ENCODE data around the gene TEKT2. TPM values are rescaled to one million over a fixed set of nuclear protein-coding genes. Genes with fewer than 3 reads are reported as not detected.

The TEKT2 gene
- polyA plus RNA-seq, 1 donor: 1.7 TPM

- Histone ChIP-seq H3K27me3 (ENCODE audit: control insufficient read depth, insufficient read depth, low read length) (peaks cover 3% of the 10 kb centered on the region), H3K4me3 (ENCODE audit: low read length) (no peak overlapping the region), H3K27ac (ENCODE audit: low read length) (no peak overlapping the region), H3K4me1 (ENCODE audit: control insufficient read depth, insufficient read depth, low read length) (peaks cover 16% of the 10 kb centered on the region), H3K36me3 (ENCODE audit: control insufficient read depth, insufficient read depth, low read length) (peaks cover 17% of the 10 kb centered on the region), H3K9me3 (ENCODE audit: control insufficient read depth, low read depth, low read length) (peaks cover 4% of the 10 kb centered on the region)
- no peak for DNase-seq
- whole genome bisulfite sequencing (ENCODE audit: insufficient coverage, low lambda C conversion rate): no CpG with 5 or more reads among the region's 31 CpGs
Observed at GRCh38 chr1:36087233-36088123, 3.6 kb downstream of the TEKT2 start.

GRCh38 chr1:36088265-36088576 lies 4.3 kb downstream of the TEKT2 start:
- H3K27me3 ChIP-seq (ENCODE audit: control insufficient read depth, insufficient read depth, low read length): peaks cover 3% of the 10 kb centered on the region
- peaks cover 4% of the 10 kb centered on the region for H3K9me3 ChIP-seq (ENCODE audit: control insufficient read depth, low read depth, low read length)
- no peak for DNase-seq
- no peak overlapping the region for H3K27ac ChIP-seq (ENCODE audit: low read length)
- no CpG with 5 or more reads among the region's 8 CpGs for WGBS (ENCODE audit: insufficient coverage, low lambda C conversion rate)
- peaks cover 16% of the 10 kb centered on the region for H3K4me1 ChIP-seq (ENCODE audit: control insufficient read depth, insufficient read depth, low read length)
- H3K36me3 ChIP-seq (ENCODE audit: control insufficient read depth, insufficient read depth, low read length): peaks cover 25% of the 10 kb centered on the region
- peak overlapping the region; percentile 81 for H3K4me3 ChIP-seq (ENCODE audit: low read length)

GRCh38 chr1:36088577-36089392 lies 4.9 kb downstream of the TEKT2 start, which contains the start of gene ADPRS:
TSS of gene ADPRS (plus strand) at chr1:36088892. CDS start at chr1:36088905, 13 bp downstream.
- Histone ChIP-seq H3K9me3 (ENCODE audit: control insufficient read depth, low read depth, low read length) (peaks cover 4% of the 10 kb centered on the region), H3K27me3 (ENCODE audit: control insufficient read depth, insufficient read depth, low read length) (no peaks in the 10 kb centered on the region), H3K27ac (ENCODE audit: low read length) (peak within 1 kb of the TSS; percentile 97), H3K4me1 (ENCODE audit: control insufficient read depth, insufficient read depth, low read length) (peaks cover 16% of the 10 kb centered on the region), H3K4me3 (ENCODE audit: low read length) (peak within 1 kb of the TSS; percentile 81), H3K36me3 (ENCODE audit: control insufficient read depth, insufficient read depth, low read length) (peaks cover 30% of the 10 kb centered on the region)
- whole genome bisulfite sequencing (ENCODE audit: insufficient coverage, low lambda C conversion rate): no CpG with 5 or more reads among the region's 84 CpGs
- peak; percentile 91 to 93 for DNase-seq

- Histone ChIP-seq H3K27me3 (ENCODE audit: control insufficient read depth, insufficient read depth, low read length) (no peaks in the 10 kb centered on the region), H3K27ac (ENCODE audit: low read length) (peak overlapping the region; percentile 97), H3K4me3 (ENCODE audit: low read length) (peak overlapping the region; percentile 81), H3K9me3 (ENCODE audit: control insufficient read depth, low read depth, low read length) (peaks cover 4% of the 10 kb centered on the region), H3K36me3 (ENCODE audit: control insufficient read depth, insufficient read depth, low read length) (peaks cover 38% of the 10 kb centered on the region), H3K4me1 (ENCODE audit: control insufficient read depth, insufficient read depth, low read length) (peaks cover 16% of the 10 kb centered on the region)
- DNase-seq: peak; percentile 36 to 81
- WGBS (ENCODE audit: insufficient coverage, low lambda C conversion rate): 33% methylated on average over 1 of the region's 32 CpGs
Observed at GRCh38 chr1:36089393-36090121, 5.7 kb downstream of the TEKT2 start.

- no CpG with 5 or more reads among the region's 4 CpGs for whole genome bisulfite sequencing (ENCODE audit: insufficient coverage, low lambda C conversion rate)
- peaks cover 13% of the 10 kb centered on the region for H3K4me1 ChIP-seq (ENCODE audit: control insufficient read depth, insufficient read depth, low read length)
- H3K9me3 ChIP-seq (ENCODE audit: control insufficient read depth, low read depth, low read length): peaks cover 4% of the 10 kb centered on the region
- H3K27ac ChIP-seq (ENCODE audit: low read length): no peak overlapping the region
- no peaks in the 10 kb centered on the region for H3K27me3 ChIP-seq (ENCODE audit: control insufficient read depth, insufficient read depth, low read length)
- DNase-seq: no peak
- H3K36me3 ChIP-seq (ENCODE audit: control insufficient read depth, insufficient read depth, low read length): peaks cover 51% of the 10 kb centered on the region
- H3K4me3 ChIP-seq (ENCODE audit: low read length): no peak overlapping the region
Observed at GRCh38 chr1:36091141-36091540, 7.2 kb downstream of the TEKT2 start.

GRCh38 chr1:36091698-36092097 lies 7.8 kb downstream of the TEKT2 start:
- Histone ChIP-seq H3K9me3 (ENCODE audit: control insufficient read depth, low read depth, low read length) (peaks cover 4% of the 10 kb centered on the region), H3K4me3 (ENCODE audit: low read length) (no peak overlapping the region), H3K36me3 (ENCODE audit: control insufficient read depth, insufficient read depth, low read length) (peaks cover 55% of the 10 kb centered on the region), H3K4me1 (ENCODE audit: control insufficient read depth, insufficient read depth, low read length) (peaks cover 13% of the 10 kb centered on the region), H3K27me3 (ENCODE audit: control insufficient read depth, insufficient read depth, low read length) (no peaks in the 10 kb centered on the region), H3K27ac (ENCODE audit: low read length) (no peak overlapping the region)
- no CpG with 5 or more reads among the region's 13 CpGs for WGBS (ENCODE audit: insufficient coverage, low lambda C conversion rate)
- DNase-seq: no peak

- whole genome bisulfite sequencing (ENCODE audit: insufficient coverage, low lambda C conversion rate): 80% methylated on average over 2 of the region's 17 CpGs
- H3K27me3 ChIP-seq (ENCODE audit: control insufficient read depth, insufficient read depth, low read length): no peaks in the 10 kb centered on the region
- H3K27ac ChIP-seq (ENCODE audit: low read length): no peak overlapping the region
- peaks cover 57% of the 10 kb centered on the region for H3K36me3 ChIP-seq (ENCODE audit: control insufficient read depth, insufficient read depth, low read length)
- H3K9me3 ChIP-seq (ENCODE audit: control insufficient read depth, low read depth, low read length): peaks cover 4% of the 10 kb centered on the region
- peaks cover 13% of the 10 kb centered on the region for H3K4me1 ChIP-seq (ENCODE audit: control insufficient read depth, insufficient read depth, low read length)
- no peak for DNase-seq
- H3K4me3 ChIP-seq (ENCODE audit: low read length): no peak overlapping the region
Observed at GRCh38 chr1:36092166-36092797, 8.4 kb downstream of the TEKT2 start.

- DNase-seq: no peak
- no peaks in the 10 kb centered on the region for H3K27me3 ChIP-seq (ENCODE audit: control insufficient read depth, insufficient read depth, low read length)
- H3K27ac ChIP-seq (ENCODE audit: low read length): no peak overlapping the region
- H3K9me3 ChIP-seq (ENCODE audit: control insufficient read depth, low read depth, low read length): peaks cover 4% of the 10 kb centered on the region
- peaks cover 13% of the 10 kb centered on the region for H3K4me1 ChIP-seq (ENCODE audit: control insufficient read depth, insufficient read depth, low read length)
- H3K36me3 ChIP-seq (ENCODE audit: control insufficient read depth, insufficient read depth, low read length): peaks cover 57% of the 10 kb centered on the region
- H3K4me3 ChIP-seq (ENCODE audit: low read length): no peak overlapping the region
- WGBS (ENCODE audit: insufficient coverage, low lambda C conversion rate): no CpG with 5 or more reads among the region's 9 CpGs
Observed at GRCh38 chr1:36092798-36093185, 8.9 kb downstream of the TEKT2 start.

GRCh38 chr1:36093226-36093625 lies 9.3 kb downstream of the TEKT2 start:
- no CpG with 5 or more reads among the region's 7 CpGs for WGBS (ENCODE audit: insufficient coverage, low lambda C conversion rate)

More at GRCh38 chr1:36093226-36093625, 9.3 kb downstream of the TEKT2 start:
- no peak for DNase-seq
- peaks cover 12% of the 10 kb centered on the region for H3K4me1 ChIP-seq (ENCODE audit: control insufficient read depth, insufficient read depth, low read length)
- H3K36me3 ChIP-seq (ENCODE audit: control insufficient read depth, insufficient read depth, low read length): peaks cover 57% of the 10 kb centered on the region
- H3K27ac ChIP-seq (ENCODE audit: low read length): no peak overlapping the region
- no peaks in the 10 kb centered on the region for H3K27me3 ChIP-seq (ENCODE audit: control insufficient read depth, insufficient read depth, low read length)
- H3K4me3 ChIP-seq (ENCODE audit: low read length): no peak overlapping the region
- H3K9me3 ChIP-seq (ENCODE audit: control insufficient read depth, low read depth, low read length): peaks cover 4% of the 10 kb centered on the region

All from large intestine (tissue), 3 donors.